Measurements from ENCODE around the gene DPP10.
"Not testable (repeated sequence)": the region's sequence is repeated elsewhere in the genome, so short reads cannot be mapped to it uniquely, and the experiment has no call there.

- TF ChIP-seq CTCF (IDR thresholded peaks at IDR 0.05); REST (IDR thresholded peaks at IDR 0.05; ENCODE audit: insufficient read depth in 1 of 2, low read depth in 2 of 2, low read length in 1 of 2); POLR2AphosphoS5 (IDR thresholded peaks at IDR 0.05; ENCODE audit: low read depth, low read length): not testable (repeated sequence)
These were observed 80.2 kb downstream of the DPP10 start for GRCh38 chr2:114522612-114523011.
